NT2/D1 (cell line): ENCODE measurements around the gene ACSM5.

ENCODE experiments used
- DNase-seq: peaks from one replicate; pipeline ENCODE4 v3.0.0-alpha.2; 2011; ENCODE audit warnings: low read depth, low spot score
- H3K27me3 ChIP-seq: 2 replicates; pipeline ENCODE4 v1.6.0; 2011; ENCODE audit warnings: mild to moderate bottlenecking; ENCODE audit not compliant: insufficient read length, insufficient read depth
- H3K36me3 ChIP-seq: 2 replicates; pipeline ENCODE4 v1.6.1; 2011; ENCODE audit warnings: mild to moderate bottlenecking, low read length, mixed read lengths; ENCODE audit not compliant: insufficient read depth, insufficient read length
- H3K4me1 ChIP-seq: 2 replicates; pipeline ENCODE4 v1.5.1; 2011; ENCODE audit not compliant: insufficient read depth, insufficient read length
- H3K4me3 ChIP-seq: 2 replicates; pipeline ENCODE4 v1.5.1; 2011; ENCODE audit warnings: low read depth; ENCODE audit not compliant: insufficient read length
- H3K9ac ChIP-seq: 2 replicates; pipeline ENCODE4 v1.6.0; 2011; ENCODE audit warnings: low read depth; ENCODE audit not compliant: insufficient read length
- H3K9me3 ChIP-seq: 2 replicates; pipeline ENCODE4 v1.5.1; 2011; ENCODE audit warnings: mild to moderate bottlenecking, low read length; ENCODE audit not compliant: insufficient read depth
- SUZ12 ChIP-seq: IDR thresholded peaks from 2 replicates; pipeline ENCODE4 v1.6.1; 2011; ENCODE audit not compliant: insufficient read length, insufficient read depth; ENCODE audit errors: extremely low read depth
- YY1 ChIP-seq: IDR thresholded peaks from 2 replicates; pipeline ENCODE4 v1.6.1; 2011; ENCODE audit not compliant: insufficient read length, insufficient read depth
- ZNF274 ChIP-seq: IDR thresholded peaks from 2 replicates; pipeline ENCODE4 v1.6.1; 2011; ENCODE audit warnings: mild to moderate bottlenecking, low read depth, low read length

The ACSM5 gene

GRCh38 chr16:20409398-20410120 lies at the start of gene ACSM5:
TSS of gene ACSM5 (plus strand) at chr16:20409534. CDS start at chr16:20411485, 1,951 bp downstream.
- Histone ChIP-seq H3K27me3 (no peaks in the 10 kb centered on the region), H3K4me3 (no peak within 1 kb of the TSS), H3K9ac (peak within 1 kb of the TSS; percentile 23), H3K36me3 (no peaks in the 10 kb centered on the region), H3K4me1 (no peaks in the 10 kb centered on the region), H3K9me3 (0 out of 2 replicates have a peak, but pooled peaks cover 6% of the 10 kb centered on the region)
- TF ChIP-seq SUZ12: no peak
- DNase-seq: no peak

GRCh38 chr16:20359997-20360396 lies 49.3 kb upstream of the ACSM5 start:
- Histone ChIP-seq H3K4me3 (no peak overlapping the region), H3K9me3 (no peaks in the 10 kb centered on the region; the same call in 1 of the 2 replicates), H3K36me3 (no peaks in the 10 kb centered on the region), H3K27me3 (no peaks in the 10 kb centered on the region), H3K4me1 (no peaks in the 10 kb centered on the region), H3K9ac (no peak overlapping the region)
- DNase-seq: no peak
- no peak for TF ChIP-seq YY1
- TF ChIP-seq ZNF274: no peak
- TF ChIP-seq SUZ12: no peak

GRCh38 chr16:20363191-20363590 lies 46.1 kb upstream of the ACSM5 start:
- Histone ChIP-seq H3K4me3 (no peak overlapping the region), H3K9me3 (no peaks in the 10 kb centered on the region), H3K9ac (no peak overlapping the region), H3K36me3 (no peaks in the 10 kb centered on the region), H3K27me3 (no peaks in the 10 kb centered on the region), H3K4me1 (no peaks in the 10 kb centered on the region)
- DNase-seq: no peak
- TF ChIP-seq YY1 (no peak), ZNF274 (no peak), SUZ12 (no peak)

GRCh38 chr16:20364051-20364450 lies 45.3 kb upstream of the ACSM5 start:
- H3K27me3 ChIP-seq: no peaks in the 10 kb centered on the region
- H3K36me3 ChIP-seq: no peaks in the 10 kb centered on the region
- TF ChIP-seq YY1 (no peak), ZNF274 (no peak), SUZ12 (no peak)
- H3K9me3 ChIP-seq: no peaks in the 10 kb centered on the region
- H3K4me3 ChIP-seq: no peak overlapping the region
- DNase-seq: no peak
- H3K9ac ChIP-seq: no peak overlapping the region
- H3K4me1 ChIP-seq: no peaks in the 10 kb centered on the region

DNA sequence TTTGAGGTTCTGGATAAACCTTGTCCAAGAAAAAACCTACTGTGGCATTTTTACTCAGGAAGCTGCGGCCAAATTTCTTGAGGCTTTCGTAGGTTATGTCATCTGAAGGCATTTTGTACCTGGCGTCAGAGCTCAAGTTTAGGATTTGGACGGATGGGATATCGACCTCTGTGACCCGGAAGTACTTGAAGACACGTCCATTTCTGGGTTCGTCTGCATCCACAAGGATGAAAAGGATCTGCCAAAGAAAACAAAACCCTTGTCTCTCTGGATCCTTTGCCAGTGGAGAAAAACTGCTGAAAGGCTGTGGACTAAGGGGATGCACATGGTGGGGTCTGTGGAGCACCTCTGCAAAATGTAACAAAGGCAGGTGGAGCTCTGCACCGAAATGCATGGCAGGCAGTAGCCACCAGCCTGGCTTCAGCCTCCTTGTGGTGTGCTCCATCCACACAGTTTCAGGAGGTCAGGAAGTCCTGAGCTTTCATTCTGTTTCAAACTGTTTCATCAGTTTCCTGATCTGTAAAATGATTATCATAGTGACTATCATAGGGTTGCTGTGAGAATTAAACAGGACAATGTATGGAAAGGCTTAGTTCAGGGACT lies 39.8 kb upstream of the ACSM5 start:
- H3K9me3 ChIP-seq: no peaks in the 10 kb centered on the region
- no peak for DNase-seq
- no peaks in the 10 kb centered on the region for H3K36me3 ChIP-seq
- TF ChIP-seq ZNF274 (no peak), SUZ12 (no peak)
- no peaks in the 10 kb centered on the region for H3K4me1 ChIP-seq
- no peak overlapping the region for H3K9ac ChIP-seq
- no peaks in the 10 kb centered on the region for H3K27me3 ChIP-seq
- no peak overlapping the region for H3K4me3 ChIP-seq

DNA sequence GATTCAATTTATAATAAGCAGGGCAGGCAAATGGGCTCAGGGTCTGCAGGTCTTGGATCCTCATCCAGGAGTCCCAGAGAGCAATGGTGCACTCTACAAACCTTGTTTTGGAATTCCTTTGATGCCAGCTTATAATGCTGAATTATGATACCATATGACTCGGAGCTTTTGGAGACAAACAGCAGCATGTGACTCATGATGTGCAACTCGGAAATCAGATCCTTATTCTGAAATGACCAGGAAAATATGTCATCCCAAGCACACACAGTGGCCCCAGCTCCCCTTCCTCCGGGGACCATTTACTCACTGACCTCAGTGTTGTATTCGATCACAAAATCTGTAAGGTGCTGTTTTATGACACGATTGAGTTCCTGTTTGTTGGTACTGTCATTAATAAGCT lies 36.6 kb upstream of the ACSM5 start:
- Histone ChIP-seq H3K9me3 (no peaks in the 10 kb centered on the region), H3K4me1 (no peaks in the 10 kb centered on the region), H3K4me3 (no peak overlapping the region), H3K36me3 (no peaks in the 10 kb centered on the region), H3K9ac (no peak overlapping the region), H3K27me3 (no peaks in the 10 kb centered on the region)
- no peak for DNase-seq
- TF ChIP-seq YY1 (no peak), SUZ12 (no peak), ZNF274 (no peak)

DNA sequence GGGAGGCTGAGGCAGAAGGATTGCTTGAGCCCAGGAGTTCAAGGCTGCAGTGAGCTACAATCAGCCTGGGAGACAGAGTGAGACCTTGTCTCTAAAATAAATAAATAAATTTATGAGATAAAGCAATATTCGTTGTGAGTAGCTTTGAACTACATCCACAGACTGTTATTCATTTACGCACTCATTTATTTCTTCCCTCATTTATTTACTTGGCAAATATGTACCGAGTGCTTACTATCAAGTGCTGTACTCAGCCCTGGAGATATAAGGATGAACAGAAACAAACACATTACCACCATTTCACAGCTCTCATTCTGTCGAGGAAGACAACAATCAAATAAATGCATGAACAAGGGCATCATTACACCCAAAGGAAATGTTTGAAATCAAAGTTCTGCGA lies 32.2 kb upstream of the ACSM5 start:
- H3K36me3 ChIP-seq: no peaks in the 10 kb centered on the region
- no peaks in the 10 kb centered on the region for H3K27me3 ChIP-seq
- no peak overlapping the region for H3K9ac ChIP-seq
- no peaks in the 10 kb centered on the region for H3K4me1 ChIP-seq
- H3K4me3 ChIP-seq: no peak overlapping the region
- TF ChIP-seq ZNF274 (no peak), SUZ12 (no peak), YY1 (no peak)
- no peak for DNase-seq
- H3K9me3 ChIP-seq: no peaks in the 10 kb centered on the region
